Adrenal gland (tissue), 12 donors: ENCODE measurements around the gene ARHGAP12. TPM values are rescaled to one million over a fixed set of nuclear protein-coding genes. Genes with fewer than 3 reads are reported as not detected.

ENCODE experiments used
- DNase-seq, 7 donors: peaks; one replicate each; pipeline ENCODE4 v3.0.0-alpha.2; 2019 to 2020
- H3K27ac ChIP-seq, 5 donors: fragments of 200-600 bp; sonication (generic) in 4 of 5; 1 replicate in 3 of 5; 2 replicates in 2 of 5; pipeline versions ENCODE4 v1.5.1 to v1.8.0; 2016 to 2020; ENCODE audit warnings: mild to moderate bottlenecking in 1 of 5
- H3K27me3 ChIP-seq: fragments of 200-600 bp; 2 replicates; pipeline ENCODE4 v1.8.0; 2021
- H3K36me3 ChIP-seq, 2 donors: fragments of 200-600 bp; replicated peaks in 1 of 2; 1 replicate in 1 of 2; 2 replicates in 1 of 2; pipeline versions ENCODE4 v1.5.1 to v1.8.0; 2018 to 2022
- H3K4me1 ChIP-seq, 2 donors: fragments of 200-600 bp; replicated peaks in 1 of 2; 1 replicate in 1 of 2; 2 replicates in 1 of 2; pipeline versions ENCODE4 v1.5.1 to v1.8.0; 2018 to 2021
- H3K4me3 ChIP-seq, 4 donors: fragments of 200-600 bp; sonication (generic) in 3 of 4; one replicate each; pipeline ENCODE4 v1.5.1; 2016 to 2018
- H3K9me3 ChIP-seq, 3 donors: fragments of 200-600 bp; sonication (generic) in 1 of 3; replicated peaks in 1 of 3; 1 replicate in 2 of 3; 2 replicates in 1 of 3; pipeline versions ENCODE4 v1.5.1 to v1.8.0; 2016 to 2021
- CTCF ChIP-seq, 6 experiments: fragments of 450-650 bp in 4 of 6; fragments of 200-600 bp in 2 of 6; sonication (generic) in 1 of 6; IDR thresholded peaks; 1 replicate in 5 of 6; 2 replicates in 1 of 6; pipeline versions ENCODE4 v1.5.1 to v1.8.0; 2016 to 2021; ENCODE audit warnings: antibody characterized with exemption in 6 of 6, mild to moderate bottlenecking in 2 of 6, moderate library complexity in 1 of 6
- POLR2A ChIP-seq, 2 donors: fragments of 450-650 bp; IDR thresholded peaks; one replicate each; pipeline ENCODE4 v1.6.1; 2017; ENCODE audit warnings: antibody characterized with exemption in 2 of 2, mild to moderate bottlenecking in 2 of 2, moderate library complexity in 1 of 2
- WGBS, 4 donors: extraction: QIAGEN DNeasy Blood & Tissue Kit in 2 of 4; methylation state at CpG; one replicate each; pipeline versions ENCODE4 v1.1.5 to v1.1.7; 2013 to 2017; 5-methylcytosine and 5-hydroxymethylcytosine counted together
- intact Hi-C, 2 donors: fragments of 100-400 bp; cut with DNase I; formaldehyde crosslinking; loops; one replicate each; pipeline versions ENCODE4 v1.14.1 to v1.15.0; 2022 to 2023
- polyA plus RNA-seq, 3 donors: library from polyadenylated mRNA; stranded (reverse); fragments of 200-250 nt in 2 of 3; fragments of 350-450 nt in 1 of 3; fragmentation: Illumina TruSeq in 1 of 3; extraction: RNeasy Lipid Tissue Mini Kit (QIAGEN cat#74804) in 1 of 3; gene quantifications; one replicate each; pipeline ENCODE4 v1.2.3, GENCODE V29; 2013 to 2014
- total RNA-seq, 9 donors: library from RNA; depleted of rRNA in 4 of 9; stranded (reverse); fragments of >200 nt in 4 of 9; fragments of 120-200 nt in 1 of 9; fragmentation: NEBNext Ultra II Directional in 1 of 9; extraction: Animal tissue kit (Norgen Biotek cat#: 25700) in 1 of 9; gene quantifications; one replicate each; pipeline versions ENCODE4 v1.1.0 to v1.2.4, GENCODE V29; 2013 to 2023
- donor health status: healthy with polysubstance abuse.
- donor health status: Bipolar disorder and iron deficiency.
- donor health status: DM: yes; HTN: yes; CAD: no.
- donor health status: DM: no; HTN: no; CAD: no.
- donor health status: DM: no; HTN: no; CAD: no.
- donor health status: DM: yes; HTN: yes; CAD: no.

The ARHGAP12 gene
- total and polyA plus RNA-seq, 12 donors: 26.7 to 88.6 (median 38.1) TPM

GRCh38 chr10:31774928-31775650 lies 153.5 kb downstream of the ARHGAP12 start:
- no peaks in the 10 kb centered on the region for H3K9me3 ChIP-seq
- no peaks in the 10 kb centered on the region for H3K4me1 ChIP-seq
- no peaks in the 10 kb centered on the region for H3K27me3 ChIP-seq
- no peak overlapping the region for H3K27ac ChIP-seq
- 88 to 91% (median 90%) methylated on average over 9 to 12 of the region's 12 CpGs for WGBS, 4 donors
- no peak overlapping the region for H3K4me3 ChIP-seq
- TF ChIP-seq CTCF (IDR thresholded peaks at IDR 0.05) (no peak), POLR2A (IDR thresholded peaks at IDR 0.05) (no peak)
- DNase-seq: no peak
- intact Hi-C loops: loop anchor here in 1 of 2 donors (10.0 kb wide), 1 partner anchor 70 kb away; no protein-coding TSS in a partner anchor
- no peaks in the 10 kb centered on the region for H3K36me3 ChIP-seq

GRCh38 chr10:31774299-31774900 lies 154.2 kb downstream of the ARHGAP12 start:
- Histone ChIP-seq H3K36me3 (no peaks in the 10 kb centered on the region), H3K4me1 (no peaks in the 10 kb centered on the region), H3K27me3 (no peaks in the 10 kb centered on the region), H3K4me3 (no peak overlapping the region), H3K9me3 (no peaks in the 10 kb centered on the region), H3K27ac (no peak overlapping the region)
- no peak for DNase-seq
- TF ChIP-seq CTCF (IDR thresholded peaks at IDR 0.05) (no peak), POLR2A (IDR thresholded peaks at IDR 0.05) (no peak)
- 88 to 94% (median 90%) methylated on average over 12 of the region's 12 CpGs for WGBS, 4 donors
- intact Hi-C loops: loop anchor here in 1 of 2 donors (10.0 kb wide), 1 partner anchor 70 kb away; no protein-coding TSS in a partner anchor

GRCh38 chr10:31773749-31774298 lies 154.8 kb downstream of the ARHGAP12 start:
- H3K4me1 ChIP-seq: no peaks in the 10 kb centered on the region
- DNase-seq: no peak
- no peaks in the 10 kb centered on the region for H3K27me3 ChIP-seq
- H3K36me3 ChIP-seq: no peaks in the 10 kb centered on the region
- H3K4me3 ChIP-seq: no peak overlapping the region
- 88 to 97% (median 91%) methylated on average over 14 to 15 of the region's 15 CpGs for WGBS, 4 donors
- TF ChIP-seq POLR2A (IDR thresholded peaks at IDR 0.05) (no peak), CTCF (IDR thresholded peaks at IDR 0.05) (no peak)
- H3K27ac ChIP-seq: no peak overlapping the region
- no peaks in the 10 kb centered on the region for H3K9me3 ChIP-seq
- intact Hi-C loops: loop anchor here in 1 of 2 donors (10.0 kb wide), 1 partner anchor 69 kb away; no protein-coding TSS in a partner anchor

- Histone ChIP-seq H3K27me3 (no peaks in the 10 kb centered on the region), H3K9me3 (no peaks in the 10 kb centered on the region), H3K4me3 (no peak overlapping the region), H3K27ac (no peak overlapping the region), H3K36me3 (no peaks in the 10 kb centered on the region), H3K4me1 (no peaks in the 10 kb centered on the region)
- 81 to 95% (median 90%) methylated on average over 7 to 9 of the region's 9 CpGs for WGBS, 4 donors
- intact Hi-C loops: loop anchor here in 1 of 2 donors (10.0 kb wide), 1 partner anchor 67 kb away; no protein-coding TSS in a partner anchor
- no peak for DNase-seq
- TF ChIP-seq POLR2A (IDR thresholded peaks at IDR 0.05) (no peak), CTCF (IDR thresholded peaks at IDR 0.05) (no peak)
These were observed 157.2 kb downstream of the ARHGAP12 start for GRCh38 chr10:31771331-31771831.
